Measurements from ENCODE around the gene CCNY. TPM values are rescaled to one million over a fixed set of nuclear protein-coding genes. Genes with fewer than 3 reads are reported as not detected.
A peak's percentile ranks its signal among the peaks of the same experiment; 100 is the strongest.

The CCNY gene
- total and polyA plus RNA-seq, 2 of the 13 experiments (the other 11 are each of a cell fraction or from before 2014, with no cell fraction given) = 48.2 to 54.7 TPM

DNA sequence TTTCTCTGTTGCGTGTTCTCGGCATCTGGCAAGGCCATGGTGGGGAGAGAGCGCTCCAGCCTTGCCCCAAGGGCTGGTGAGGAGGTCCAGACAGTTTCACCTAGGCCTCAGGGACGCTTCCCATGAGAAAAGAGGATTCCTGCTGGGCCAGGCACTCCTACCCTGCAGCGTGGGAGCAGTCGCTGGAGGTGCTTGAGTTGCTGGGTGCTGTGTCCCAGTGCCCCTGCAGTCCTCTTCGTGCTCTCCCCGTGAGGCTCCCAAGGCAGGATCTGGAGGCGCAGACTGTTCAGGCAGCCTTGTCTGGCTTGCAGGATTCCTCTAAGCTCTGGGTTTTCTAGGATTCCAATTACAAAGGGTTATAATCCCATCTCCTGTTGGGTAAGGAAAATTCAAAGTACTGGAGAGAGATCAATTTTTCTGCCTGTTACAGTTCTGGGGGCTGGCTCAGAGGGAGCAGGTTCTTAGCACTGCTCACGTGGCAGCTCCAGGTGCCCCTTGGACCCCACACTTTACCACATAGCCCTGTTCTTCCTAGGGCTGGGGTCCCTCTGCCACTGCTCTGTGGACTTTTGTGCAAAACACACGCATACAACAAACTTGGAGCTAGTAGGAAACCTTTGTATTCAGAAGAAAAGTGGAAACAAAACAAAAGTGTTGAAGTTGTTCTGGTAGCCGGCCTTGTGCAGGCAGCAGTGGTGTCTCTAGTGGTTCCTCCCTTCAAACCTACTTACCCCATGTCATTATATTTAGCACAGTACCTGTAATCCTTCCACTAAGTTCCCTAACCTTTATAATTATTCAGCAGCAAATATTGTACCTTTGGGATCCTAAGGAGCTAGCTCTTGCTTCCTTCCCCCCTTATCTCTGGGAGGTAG lies 60.5 kb downstream of the CCNY start (continued):
- TF ChIP-seq SRSF4 (IDR thresholded peaks at IDR 0.05; ENCODE audit: low read depth, low read length, poor library complexity, severe bottlenecking) = no peak
- TF ChIP-seq, protein P1, sequence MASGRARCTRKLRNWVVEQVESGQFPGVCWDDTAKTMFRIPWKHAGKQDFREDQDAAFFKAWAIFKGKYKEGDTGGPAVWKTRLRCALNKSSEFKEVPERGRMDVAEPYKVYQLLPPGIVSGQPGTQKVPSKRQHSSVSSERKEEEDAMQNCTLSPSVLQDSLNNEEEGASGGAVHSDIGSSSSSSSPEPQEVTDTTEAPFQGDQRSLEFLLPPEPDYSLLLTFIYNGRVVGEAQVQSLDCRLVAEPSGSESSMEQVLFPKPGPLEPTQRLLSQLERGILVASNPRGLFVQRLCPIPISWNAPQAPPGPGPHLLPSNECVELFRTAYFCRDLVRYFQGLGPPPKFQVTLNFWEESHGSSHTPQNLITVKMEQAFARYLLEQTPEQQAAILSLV (CRISPR knock-in tag; IDR thresholded peaks at IDR 0.05; ENCODE audit: borderline replicate concordance) = no peak
- no peak for TF ChIP-seq ZNF430 (CRISPR knock-in tag; IDR thresholded peaks at IDR 0.05)
- no peak for TF ChIP-seq ZNF451 (CRISPR knock-in tag; IDR thresholded peaks at IDR 0.05)
- TF ChIP-seq, protein P2, sequence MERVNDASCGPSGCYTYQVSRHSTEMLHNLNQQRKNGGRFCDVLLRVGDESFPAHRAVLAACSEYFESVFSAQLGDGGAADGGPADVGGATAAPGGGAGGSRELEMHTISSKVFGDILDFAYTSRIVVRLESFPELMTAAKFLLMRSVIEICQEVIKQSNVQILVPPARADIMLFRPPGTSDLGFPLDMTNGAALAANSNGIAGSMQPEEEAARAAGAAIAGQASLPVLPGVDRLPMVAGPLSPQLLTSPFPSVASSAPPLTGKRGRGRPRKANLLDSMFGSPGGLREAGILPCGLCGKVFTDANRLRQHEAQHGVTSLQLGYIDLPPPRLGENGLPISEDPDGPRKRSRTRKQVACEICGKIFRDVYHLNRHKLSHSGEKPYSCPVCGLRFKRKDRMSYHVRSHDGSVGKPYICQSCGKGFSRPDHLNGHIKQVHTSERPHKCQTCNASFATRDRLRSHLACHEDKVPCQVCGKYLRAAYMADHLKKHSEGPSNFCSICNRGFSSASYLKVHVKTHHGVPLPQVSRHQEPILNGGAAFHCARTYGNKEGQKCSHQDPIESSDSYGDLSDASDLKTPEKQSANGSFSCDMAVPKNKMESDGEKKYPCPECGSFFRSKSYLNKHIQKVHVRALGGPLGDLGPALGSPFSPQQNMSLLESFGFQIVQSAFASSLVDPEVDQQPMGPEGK (CRISPR knock-in tag; IDR thresholded peaks at IDR 0.05) = peak; percentile 30; the same call in 1 of the 2 replicates
- no peak for TF ChIP-seq RCOR2 (CRISPR knock-in tag; IDR thresholded peaks at IDR 0.05)
- no peak for TF ChIP-seq PHF20 (CRISPR knock-in tag; IDR thresholded peaks at IDR 0.05)
- 0 out of 2 replicates have a peak, but pooled peaks have one; percentile 23 for TF ChIP-seq FOXJ3 (CRISPR knock-in tag; IDR thresholded peaks at IDR 0.05; ENCODE audit: borderline replicate concordance)
- peak; percentile 43 for TF ChIP-seq TEAD3 (CRISPR knock-in tag; optimal IDR thresholded peaks at IDR 0.05; ENCODE audit: borderline replicate concordance)
- TF ChIP-seq, protein P3, sequence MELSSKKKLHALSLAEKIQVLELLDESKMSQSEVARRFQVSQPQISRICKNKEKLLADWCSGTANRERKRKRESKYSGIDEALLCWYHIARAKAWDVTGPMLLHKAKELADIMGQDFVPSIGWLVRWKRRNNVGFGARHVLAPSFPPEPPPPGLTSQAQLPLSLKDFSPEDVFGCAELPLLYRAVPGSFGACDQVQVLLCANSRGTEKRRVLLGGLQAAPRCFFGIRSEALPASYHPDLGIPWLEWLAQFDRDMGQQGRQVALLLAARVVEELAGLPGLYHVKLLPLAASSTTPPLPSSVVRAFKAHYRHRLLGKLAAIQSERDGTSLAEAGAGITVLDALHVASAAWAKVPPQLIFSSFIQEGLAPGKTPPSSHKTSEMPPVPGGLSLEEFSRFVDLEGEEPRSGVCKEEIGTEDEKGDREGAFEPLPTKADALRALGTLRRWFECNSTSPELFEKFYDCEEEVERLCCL (CRISPR knock-in tag; IDR thresholded peaks at IDR 0.05; ENCODE audit: borderline replicate concordance) = no peak
- no peak for TF ChIP-seq FOXK1 (CRISPR knock-in tag; IDR thresholded peaks at IDR 0.05; ENCODE audit: borderline replicate concordance, low read depth)
- TF ChIP-seq ZNF660 (CRISPR knock-in tag; IDR thresholded peaks at IDR 0.05; ENCODE audit: borderline replicate concordance, low read depth) = no peak
- no peak for TF ChIP-seq SRY (CRISPR knock-in tag; IDR thresholded peaks at IDR 0.05)
- TF ChIP-seq ZNF891 (CRISPR knock-in tag; IDR thresholded peaks at IDR 0.05) = no peak
- TF ChIP-seq ZKSCAN8 (CRISPR knock-in tag; IDR thresholded peaks at IDR 0.05; ENCODE audit: borderline replicate concordance) = no peak
- no peak for TF ChIP-seq ZNF607 (CRISPR knock-in tag; IDR thresholded peaks at IDR 0.05; ENCODE audit: borderline replicate concordance)
- no peak for TF ChIP-seq CBX1 (IDR thresholded peaks at IDR 0.05; ENCODE audit: low read depth)
- TF ChIP-seq HNF4G (IDR thresholded peaks at IDR 0.05; ENCODE audit: borderline replicate concordance, low read depth, low read length) = peak; percentile 57; the same call in 1 of the 2 replicates
- TF ChIP-seq HNF4G (CRISPR knock-in tag; IDR thresholded peaks at IDR 0.05; ENCODE audit: borderline replicate concordance, low read depth) = 0 out of 2 replicates have a peak, but pooled peaks have one; percentile 32
- TF ChIP-seq, protein P4, sequence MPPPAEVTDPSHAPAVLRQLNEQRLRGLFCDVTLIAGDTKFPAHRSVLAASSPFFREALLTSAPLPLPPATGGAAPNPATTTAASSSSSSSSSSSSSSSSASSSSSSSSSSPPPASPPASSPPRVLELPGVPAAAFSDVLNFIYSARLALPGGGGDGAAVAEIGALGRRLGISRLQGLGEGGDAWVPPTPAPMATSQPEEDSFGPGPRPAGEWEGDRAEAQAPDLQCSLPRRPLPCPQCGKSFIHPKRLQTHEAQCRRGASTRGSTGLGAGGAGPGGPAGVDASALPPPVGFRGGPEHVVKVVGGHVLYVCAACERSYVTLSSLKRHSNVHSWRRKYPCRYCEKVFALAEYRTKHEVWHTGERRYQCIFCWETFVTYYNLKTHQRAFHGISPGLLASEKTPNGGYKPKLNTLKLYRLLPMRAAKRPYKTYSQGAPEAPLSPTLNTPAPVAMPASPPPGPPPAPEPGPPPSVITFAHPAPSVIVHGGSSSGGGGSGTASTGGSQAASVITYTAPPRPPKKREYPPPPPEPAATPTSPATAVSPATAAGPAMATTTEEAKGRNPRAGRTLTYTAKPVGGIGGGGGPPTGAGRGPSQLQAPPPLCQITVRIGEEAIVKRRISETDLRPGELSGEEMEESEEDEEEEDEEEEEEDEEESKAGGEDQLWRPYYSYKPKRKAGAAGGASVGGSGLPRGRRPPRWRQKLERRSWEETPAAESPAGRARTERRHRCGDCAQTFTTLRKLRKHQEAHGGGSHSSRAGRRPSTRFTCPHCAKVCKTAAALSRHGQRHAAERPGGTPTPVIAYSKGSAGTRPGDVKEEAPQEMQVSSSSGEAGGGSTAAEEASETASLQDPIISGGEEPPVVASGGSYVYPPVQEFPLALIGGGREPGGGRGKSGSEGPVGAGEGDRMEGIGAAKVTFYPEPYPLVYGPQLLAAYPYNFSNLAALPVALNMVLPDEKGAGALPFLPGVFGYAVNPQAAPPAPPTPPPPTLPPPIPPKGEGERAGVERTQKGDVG (CRISPR knock-in tag; IDR thresholded peaks at IDR 0.05; ENCODE audit: borderline replicate concordance) = peak; percentile 55; the same call in 1 of the 2 replicates

All from HepG2 (cell line).